Activated CD4-positive, CD25-positive, alpha-beta regulatory T cell (primary cell): ENCODE results near the gene TEX264.

Experiments used
- DNase-seq, 4 experiments: peaks; one replicate each; lab custom pipeline; 2025; lab: John Stamatoyannopoulos, UW

TEX264 gene

GRCh38 chr3:51750878-51751277 is 79.8 kb downstream of the TEX264 start:
- no peak for DNase-seq

- no peak for DNase-seq
Measured at GRCh38 chr3:51751287-51751686, 80.2 kb downstream of the TEX264 start.
